Psoas muscle (tissue), 8 donors: ENCODE measurements around the gene MPC1L. TPM values are rescaled to one million over a fixed set of nuclear protein-coding genes. Genes with fewer than 3 reads are reported as not detected.

Experiments
- ATAC-seq, 4 donors: fragments of 200-7000 bp; cut with Tn5 transposase; one replicate each; pipeline ENCODE4 v1.9.1; 2020; ENCODE audit warnings: moderate library complexity in 3 of 4, mild to moderate bottlenecking in 2 of 4
- DNase-seq, 2 donors: peaks; one replicate each; pipeline ENCODE4 v3.0.0-alpha.2; 2020
- H3K27ac ChIP-seq: fragments of 200-600 bp; one replicate; pipeline ENCODE4 v1.8.0; 2022
- H3K27me3 ChIP-seq, 3 donors: fragments of 200-600 bp in 1 of 3; one replicate each; pipeline versions ENCODE4 v1.6.1 to v1.8.0; 2013 to 2022; ENCODE audit warnings: low read length in 2 of 3, mild to moderate bottlenecking in 2 of 3, moderate library complexity in 1 of 3; ENCODE audit not compliant: insufficient read depth in 3 of 3
- H3K36me3 ChIP-seq, 2 donors: fragments of 200-600 bp in 1 of 2; one replicate each; pipeline versions ENCODE4 v1.6.1 to v1.8.0; 2013 to 2022; ENCODE audit warnings: low read depth in 1 of 2, mild to moderate bottlenecking in 1 of 2, moderate library complexity in 1 of 2; ENCODE audit not compliant: insufficient read depth in 1 of 2
- H3K4me1 ChIP-seq: fragments of 200-600 bp; one replicate; pipeline ENCODE4 v1.8.0; 2022
- H3K4me3 ChIP-seq: fragments of 200-600 bp; one replicate; pipeline ENCODE4 v1.8.0; 2022; ENCODE audit warnings: mild to moderate bottlenecking
- H3K9me3 ChIP-seq: fragments of 200-600 bp; one replicate; pipeline ENCODE4 v1.8.0; 2022
- CTCF ChIP-seq: fragments of 200-600 bp; IDR thresholded peaks from one replicate; pipeline ENCODE4 v1.8.0; 2022; ENCODE audit warnings: antibody characterized with exemption
- WGBS, 3 donors: extraction: QIAGEN DNeasy Blood & Tissue Kit; methylation state at CpG; one replicate each; pipeline versions ENCODE4 v1.1.6 to v1.1.7; 2013; 5-methylcytosine and 5-hydroxymethylcytosine counted together
- intact Hi-C, 2 donors: fragments of 100-400 bp; cut with DNase I; formaldehyde crosslinking; loops; one replicate each; pipeline versions ENCODE4 v1.11.0 to v1.14.2; 2022
- polyA plus RNA-seq, 3 donors: library from polyadenylated mRNA; stranded (reverse); fragments of 200-250 nt; gene quantifications; one replicate each; pipeline ENCODE4 v1.2.3, GENCODE V29; 2013
- total RNA-seq, 4 donors: library from RNA; stranded (reverse); fragmentation: NEBNext Ultra II Directional in 2 of 4; extraction: Animal tissue kit (Norgen Biotek cat#: 25700) in 2 of 4; gene quantifications; one replicate each; pipeline versions ENCODE4 v1.2.1 to v1.2.4, GENCODE V29; 2021 to 2023
- donor health status: healthy with polysubstance abuse.
- donor health status: DM: no; HTN: no; CAD: no; lungs with moderate emphysema.
- donor health status: Bipolar disorder and iron deficiency.
- donor health status: healthy.
- donor health status: DM: yes; HTN: yes; CAD: no.
- donor health status: DM: no; HTN: no; CAD: no.
- donor health status: DM: no; HTN: no; CAD: no.
- donor health status: DM: yes; HTN: yes; CAD: no.

The MPC1L gene
- total and polyA plus RNA-seq, 7 donors, result not detected

GRCh38 chrX:40612511-40612910 lies 10.7 kb upstream of the MPC1L start:
- H3K36me3 ChIP-seq, result no peaks in the 10 kb centered on the region
- H3K4me1 ChIP-seq, result no peaks in the 10 kb centered on the region
- no peak overlapping the region for H3K27ac ChIP-seq
- no peaks in the 10 kb centered on the region for H3K9me3 ChIP-seq
- DNase-seq (no peak), ATAC-seq (no peak)
- no peak for TF ChIP-seq CTCF
- H3K27me3 ChIP-seq, result peaks cover 0 to 23% (median 0%) of the 10 kb centered on the region in 3 donors
- WGBS, 3 donors, result 57 to 61% (median 59%) methylated on average over 4 of the region's 4 CpGs
- intact Hi-C loops, result no loop called here
- no peak overlapping the region for H3K4me3 ChIP-seq

GRCh38 chrX:40615976-40616375 lies 7.3 kb upstream of the MPC1L start:
- no peak for DNase-seq
- Histone ChIP-seq H3K4me3 (no peak overlapping the region), H3K36me3 (no peaks in the 10 kb centered on the region), H3K9me3 (no peaks in the 10 kb centered on the region), H3K4me1 (no peaks in the 10 kb centered on the region), H3K27ac (no peak overlapping the region), H3K27me3 (peaks cover 0 to 20% (median 0%) of the 10 kb centered on the region in 3 donors)
- 76 to 84% (median 83%) methylated on average over 9 of the region's 9 CpGs for WGBS, 3 donors
- intact Hi-C loops, result no loop called here
- ATAC-seq, result no peak
- TF ChIP-seq CTCF, result no peak

- 82 to 88% (median 87%) methylated on average over 7 of the region's 7 CpGs for WGBS, 3 donors
- Histone ChIP-seq H3K4me1 (no peaks in the 10 kb centered on the region), H3K4me3 (no peak overlapping the region), H3K27me3 (peaks cover 0 to 24% (median 0%) of the 10 kb centered on the region in 3 donors), H3K27ac (no peak overlapping the region), H3K36me3 (no peaks in the 10 kb centered on the region), H3K9me3 (no peaks in the 10 kb centered on the region)
- intact Hi-C loops, result no loop called here
- DNase-seq (no peak), ATAC-seq (no peak)
- TF ChIP-seq CTCF, result no peak
These were observed 5.7 kb upstream of the MPC1L start for GRCh38 chrX:40617566-40617965.

GRCh38 chrX:40622479-40623138 lies 619 bp upstream of the MPC1L start:
- H3K9me3 ChIP-seq, result peaks cover 6% of the 10 kb centered on the region
- TF ChIP-seq CTCF, result no peak
- intact Hi-C loops, result no loop called here
- H3K4me3 ChIP-seq, result no peak overlapping the region
- WGBS, 3 donors, result 57 to 75% (median 61%) methylated on average over 18 of the region's 18 CpGs
- no peaks in the 10 kb centered on the region for H3K4me1 ChIP-seq
- DNase-seq, result no peak
- H3K27me3 ChIP-seq, result peaks cover 0 to 21% (median 0%) of the 10 kb centered on the region in 3 donors
- peaks cover 0 to 4% of the 10 kb centered on the region in 2 donors for H3K36me3 ChIP-seq
- ATAC-seq, result no peak
- H3K27ac ChIP-seq, result no peak overlapping the region

GRCh38 chrX:40623665-40624064 lies 437 bp downstream of the MPC1L start:
- WGBS, 3 donors, result 89 to 94% (median 92%) methylated on average over 28 to 32 of the region's 32 CpGs
- no peak for DNase-seq
- H3K9me3 ChIP-seq, result peaks cover 6% of the 10 kb centered on the region
- no peak for TF ChIP-seq CTCF
- intact Hi-C loops, result no loop called here
- H3K36me3 ChIP-seq, result peaks cover 0 to 14% of the 10 kb centered on the region in 2 donors
- H3K4me3 ChIP-seq, result no peak overlapping the region
- no peak for ATAC-seq
- H3K27ac ChIP-seq, result no peak overlapping the region
- H3K27me3 ChIP-seq, result peaks cover 0 to 17% (median 0%) of the 10 kb centered on the region in 3 donors
- H3K4me1 ChIP-seq, result no peaks in the 10 kb centered on the region
